Upper lobe of left lung (tissue), 4 donors: ENCODE data around the gene TLE3.

Experiments
- POLR2A ChIP-seq, 4 donors: fragments of 450-650 bp; IDR thresholded peaks; one replicate each; pipeline ENCODE4 v1.5.1; 2016 to 2017; ENCODE audit warnings: antibody characterized with exemption in 4 of 4, mild to moderate bottlenecking in 2 of 4
- TF ChIP-seq, protein P1 (sequence below), 6 experiments: fragments of 450-650 bp in 4 of 6; fragments of 200-600 bp in 2 of 6; sonication (generic) in 2 of 6; IDR thresholded peaks; one replicate each; pipeline ENCODE4 v1.5.1; 2016 to 2019; ENCODE audit warnings: antibody characterized with exemption in 6 of 6

DNA sequence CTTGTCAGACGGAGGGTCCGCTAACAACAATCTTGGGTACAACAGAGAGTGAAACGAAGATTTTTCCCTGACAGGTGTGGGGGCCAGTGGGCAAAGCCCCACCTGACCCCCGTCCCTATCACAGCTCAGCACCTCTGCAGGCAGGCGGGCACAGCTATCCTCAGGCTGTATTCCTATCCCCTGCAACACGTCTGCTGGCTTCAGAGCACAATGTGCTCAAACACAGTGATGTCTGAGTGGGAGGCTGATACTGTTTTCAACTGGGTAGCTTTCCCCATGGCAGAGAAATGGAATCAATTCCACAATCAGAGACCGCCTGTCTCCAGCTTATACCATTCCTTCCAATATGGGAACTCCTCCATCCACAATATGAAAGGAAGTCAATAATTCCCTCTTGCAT, 28.0 kb downstream of the TLE3 start:
- TF ChIP-seq, protein P1, sequence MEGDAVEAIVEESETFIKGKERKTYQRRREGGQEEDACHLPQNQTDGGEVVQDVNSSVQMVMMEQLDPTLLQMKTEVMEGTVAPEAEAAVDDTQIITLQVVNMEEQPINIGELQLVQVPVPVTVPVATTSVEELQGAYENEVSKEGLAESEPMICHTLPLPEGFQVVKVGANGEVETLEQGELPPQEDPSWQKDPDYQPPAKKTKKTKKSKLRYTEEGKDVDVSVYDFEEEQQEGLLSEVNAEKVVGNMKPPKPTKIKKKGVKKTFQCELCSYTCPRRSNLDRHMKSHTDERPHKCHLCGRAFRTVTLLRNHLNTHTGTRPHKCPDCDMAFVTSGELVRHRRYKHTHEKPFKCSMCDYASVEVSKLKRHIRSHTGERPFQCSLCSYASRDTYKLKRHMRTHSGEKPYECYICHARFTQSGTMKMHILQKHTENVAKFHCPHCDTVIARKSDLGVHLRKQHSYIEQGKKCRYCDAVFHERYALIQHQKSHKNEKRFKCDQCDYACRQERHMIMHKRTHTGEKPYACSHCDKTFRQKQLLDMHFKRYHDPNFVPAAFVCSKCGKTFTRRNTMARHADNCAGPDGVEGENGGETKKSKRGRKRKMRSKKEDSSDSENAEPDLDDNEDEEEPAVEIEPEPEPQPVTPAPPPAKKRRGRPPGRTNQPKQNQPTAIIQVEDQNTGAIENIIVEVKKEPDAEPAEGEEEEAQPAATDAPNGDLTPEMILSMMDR (IDR thresholded peaks at IDR 0.05) = no peak
- no peak for TF ChIP-seq POLR2A (IDR thresholded peaks at IDR 0.05)
